K562 (cell line): Measurements from ENCODE around the gene KARS1. TPM values are rescaled to one million over a fixed set of nuclear protein-coding genes. Genes with fewer than 3 reads are reported as not detected.

Experiments
- C11orf30 ChIP-seq: fragments of 450-650 bp; IDR thresholded peaks from 2 replicates; pipeline ENCODE4 v1.6.1; 2016; ENCODE audit warnings: low read depth, mild to moderate bottlenecking
- CUX1 ChIP-seq: fragments of 200-800 bp; sonication (Bioruptor generic); IDR thresholded peaks from 2 replicates; pipeline ENCODE4 v1.6.1; 2016; ENCODE audit warnings: missing genetic modification characterization, missing compliant biosample characterization
- DIDO1 ChIP-seq: fragments of 450-650 bp; IDR thresholded peaks from 2 replicates; pipeline ENCODE4 v1.6.1; 2016; ENCODE audit warnings: low read depth, missing biosample characterization, missing genetic modification characterization
- HNRNPUL1 ChIP-seq: fragments of 200-400 bp; formaldehyde crosslinking; IDR thresholded peaks from 2 replicates; pipeline ENCODE4 v1.6.1; 2017; ENCODE audit warnings: low read length
- KDM1A ChIP-seq, 2 experiments: fragments of 450-650 bp; IDR thresholded peaks; 2 replicates each; pipeline ENCODE4 v1.6.1; 2016; ENCODE audit warnings: mild to moderate bottlenecking in 2 of 2
- KLF6 ChIP-seq: fragments of 250-450 bp; sonication (Bioruptor Pico); IDR thresholded peaks from 2 replicates; pipeline ENCODE4 v1.4.0; 2020; ENCODE audit warnings: mild to moderate bottlenecking, moderate library complexity, borderline replicate concordance
- MCM5 ChIP-seq: fragments of 450-650 bp; IDR thresholded peaks from 2 replicates; pipeline ENCODE4 v1.6.1; 2016; ENCODE audit warnings: low read depth
- MTA2 ChIP-seq: fragments of 450-650 bp; IDR thresholded peaks from 2 replicates; pipeline ENCODE4 v1.6.1; 2016; ENCODE audit warnings: low read depth
- MXD1 ChIP-seq: fragments of 250-450 bp; sonication (Bioruptor Pico); IDR thresholded peaks from 2 replicates; pipeline ENCODE4 v1.8.0; 2021; ENCODE audit warnings: borderline replicate concordance, mild to moderate bottlenecking, moderate library complexity; ENCODE audit not compliant: poor library complexity, severe bottlenecking
- MYC ChIP-seq, 2 experiments: fragments of 250-450 bp in 1 of 2; sonication (Bioruptor Pico) in 1 of 2; IDR thresholded peaks; 2 replicates each; pipeline versions ENCODE4 v1.5.1 to v1.6.1; 2012 to 2021; ENCODE audit warnings: low read depth in 2 of 2, borderline replicate concordance in 1 of 2, improper control_type of control experiment in 1 of 2, low read length in 1 of 2, mild to moderate bottlenecking in 1 of 2, moderate library complexity in 1 of 2
- NFIC ChIP-seq: fragments of 450-650 bp; IDR thresholded peaks from 2 replicates; pipeline ENCODE4 v1.6.1; 2017; ENCODE audit warnings: mild to moderate bottlenecking, inconsistent platforms
- NR1H2 ChIP-seq: sonication (generic); formaldehyde crosslinking; IDR thresholded peaks from 2 replicates; pipeline ENCODE4 v1.4.0; 2020; ENCODE audit warnings: mild to moderate bottlenecking, missing genetic modification reagents
- PKNOX1 ChIP-seq: fragments of 450-650 bp; IDR thresholded peaks from 2 replicates; pipeline ENCODE4 v1.6.1; 2016
- SIRT6 ChIP-seq: IDR thresholded peaks from one replicate; pipeline ENCODE4 v1.6.1; 2012; ENCODE audit warnings: low read depth, mild to moderate bottlenecking, control low read depth, inconsistent platforms, low read length, moderate library complexity
- SMAD4 ChIP-seq: fragments of 250-450 bp; sonication (Bioruptor Pico); conservative IDR thresholded peaks from 2 replicates; pipeline ENCODE4 v1.8.0; 2021; ENCODE audit warnings: inconsistent platforms, mild to moderate bottlenecking, moderate library complexity
- STAG1 ChIP-seq: sonication (generic); formaldehyde crosslinking; IDR thresholded peaks from 2 replicates; pipeline ENCODE4 v1.5.0; 2020; ENCODE audit warnings: missing genetic modification reagents, borderline replicate concordance
- YBX1 ChIP-seq: fragments of 450-650 bp; IDR thresholded peaks from 2 replicates; pipeline ENCODE4 v1.7.1; 2016; ENCODE audit warnings: mild to moderate bottlenecking
- ZFX ChIP-seq: sonication (generic); formaldehyde crosslinking; IDR thresholded peaks from 2 replicates; pipeline ENCODE4 v1.8.0; 2022; ENCODE audit warnings: mild to moderate bottlenecking, missing genetic modification reagents, moderate library complexity
- ZNF507 ChIP-seq: conservative IDR thresholded peaks from 2 replicates; pipeline ENCODE4 v1.6.1; 2017; ENCODE audit warnings: missing genetic modification characterization, missing compliant biosample characterization
- ZNF551 ChIP-seq: fragments of 250-450 bp; sonication (Bioruptor Pico); IDR thresholded peaks from 2 replicates; pipeline ENCODE4 v1.5.0; 2021; ENCODE audit warnings: mild to moderate bottlenecking, moderate library complexity
- polyA plus RNA-seq, 8 experiments: library from polyadenylated mRNA; depleted of rRNA in 4 of 8; stranded (reverse) in 5 of 8; unstranded in 3 of 8; fragments of >200 nt; fragmentation: Nextera tagmentation in 2 of 8; fragmentation: Illumina TruSeq in 1 of 8; extraction: Ambion mirVana in 2 of 8; extraction: Trizol in 1 of 8; gene quantifications; 2 replicates each; pipeline versions ENCODE4 v1.2.1 to v1.2.3, GENCODE V29; 2011 to 2014; ENCODE audit warnings: inconsistent platforms in 1 of 8, missing spikeins in 1 of 8
- total RNA-seq, 7 experiments: library from RNA; depleted of rRNA in 6 of 7; stranded (reverse); fragments of >200 nt in 6 of 7; fragmentation: Illumina TruSeq in 2 of 7; extraction: Trizol in 2 of 7; gene quantifications; 2 replicates each; pipeline versions ENCODE4 v1.2.1 to v1.2.3, GENCODE V29; 2011 to 2021; ENCODE audit warnings: low replicate concordance in 1 of 7

Gene KARS1
- total and polyA plus RNA-seq, 9 of the 15 experiments (the other 6 are each of a cell fraction or from before 2014, with no cell fraction given) = 223 to 386 (median 304) TPM

- no peak for TF ChIP-seq MXD1
- no peak for TF ChIP-seq KDM1A (IDR thresholded peaks at IDR 0.05)
- TF ChIP-seq NFIC = peak; percentile 30
- peak; percentile 65 for TF ChIP-seq MTA2
- TF ChIP-seq YBX1 = no peak
- no peak for TF ChIP-seq CUX1 (CRISPR knock-in tag)
- peak; percentile 91 for TF ChIP-seq C11orf30
- no peak for TF ChIP-seq SIRT6
- TF ChIP-seq MCM5 = no peak
- TF ChIP-seq MYC (IDR thresholded peaks at IDR 0.05; ENCODE audit: low read depth, low read length) = peak; percentile 95
- TF ChIP-seq MYC (CRISPR knock-in tag; IDR thresholded peaks at IDR 0.05; ENCODE audit: borderline replicate concordance, low read depth) = peak; percentile 95
- TF ChIP-seq PKNOX1 = peak; percentile 86
- TF ChIP-seq HNRNPUL1 = no peak
- TF ChIP-seq SMAD4 (CRISPR knock-in tag) = 0 out of 2 replicates have a peak, but pooled peaks have one; percentile 35
- TF ChIP-seq STAG1 = no peak; the same call in 1 of the 2 replicates
- TF ChIP-seq ZNF507 (tag) = no peak
- 0 out of 2 replicates have a peak, but pooled peaks have one; percentile 47 for TF ChIP-seq NR1H2 (CRISPR knock-in tag)
- no peak for TF ChIP-seq KLF6
- peak; percentile 55; the same call in 1 of the 2 replicates for TF ChIP-seq DIDO1 (tag)
- TF ChIP-seq ZFX = peak; percentile 95
- no peak for TF ChIP-seq ZNF551 (CRISPR knock-in tag)
Measured at GRCh38 chr16:75647492-75648264, at the start of gene KARS1, which contains the start of gene TERF2IP (continued).
